ENCODE data around the gene ACP7.
"Not testable (repeated sequence)": the region's sequence is repeated elsewhere in the genome, so short reads cannot be mapped to it uniquely, and the experiment has no call there.

Gene ACP7

GRCh38 chr19:39110263-39110967 is 26.2 kb downstream of the ACP7 start:
- DNase-seq = peak; percentile 35

GRCh38 chr19:39111593-39112199 is 27.5 kb downstream of the ACP7 start:
- DNase-seq = no peak

- no peak for DNase-seq
These were observed 28.2 kb downstream of the ACP7 start for GRCh38 chr19:39112338-39112890.

- no peak for DNase-seq
These were observed 29.0 kb downstream of the ACP7 start for GRCh38 chr19:39113199-39113598.

DNA sequence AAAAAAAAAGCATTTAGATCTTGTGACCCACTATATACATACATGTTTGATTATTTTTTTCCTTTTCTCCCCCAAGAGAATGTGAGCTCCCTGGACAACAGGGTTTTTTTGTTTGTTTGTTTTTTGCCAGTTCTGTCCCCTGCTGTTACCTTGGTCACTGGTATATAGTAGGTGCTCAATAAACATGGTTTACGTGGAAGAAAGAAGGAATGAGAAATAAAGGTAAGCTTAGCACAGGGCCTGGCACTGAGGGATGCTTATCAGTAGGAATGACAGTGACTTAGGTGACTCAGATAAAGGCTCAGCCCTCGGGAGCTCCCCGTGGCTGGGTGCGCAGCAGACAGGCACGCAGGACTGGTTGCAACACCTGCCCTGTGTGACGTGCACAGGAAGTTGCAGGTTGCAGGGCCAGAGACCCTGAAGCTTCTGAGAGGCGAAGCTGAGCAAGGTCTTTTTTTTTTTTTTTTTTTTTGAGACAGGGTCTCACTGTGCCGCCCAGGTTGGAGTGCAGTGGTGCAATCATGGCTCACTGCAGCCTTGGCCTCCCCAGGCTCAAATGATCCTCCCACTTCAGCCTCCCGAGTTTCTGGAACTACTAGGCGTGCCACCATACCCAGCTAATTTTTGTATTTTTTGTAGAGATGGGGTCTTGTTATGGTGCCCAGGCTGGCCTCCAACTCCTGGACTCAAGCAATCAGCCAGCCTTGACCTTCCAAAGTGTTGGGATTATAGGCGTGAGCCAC is 31.1 kb downstream of the ACP7 start:
- no peak for DNase-seq

DNA sequence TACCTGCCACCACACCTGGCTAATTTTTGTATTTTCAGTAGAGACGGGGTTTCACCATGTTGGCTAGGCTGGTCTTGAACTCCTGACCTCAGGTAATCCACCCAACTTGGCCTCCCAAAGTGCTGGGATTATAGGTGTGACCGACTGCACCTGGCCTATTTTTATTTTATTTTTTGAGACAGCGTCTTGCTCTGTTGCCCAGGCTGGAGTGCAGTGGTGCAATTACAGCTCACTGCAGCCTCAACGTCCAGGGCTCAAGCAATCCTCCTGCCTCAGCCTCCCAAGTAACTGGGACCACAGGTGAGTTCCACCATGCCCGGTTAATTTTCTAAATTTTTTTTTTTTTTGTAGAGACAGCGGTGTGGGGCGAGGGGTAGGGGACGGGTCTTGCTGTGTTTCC is 32.9 kb downstream of the ACP7 start:
- not testable (repeated sequence) for DNase-seq

- no peak for DNase-seq
These were observed 35.7 kb downstream of the ACP7 start for GRCh38 chr19:39119830-39120229.

DNA sequence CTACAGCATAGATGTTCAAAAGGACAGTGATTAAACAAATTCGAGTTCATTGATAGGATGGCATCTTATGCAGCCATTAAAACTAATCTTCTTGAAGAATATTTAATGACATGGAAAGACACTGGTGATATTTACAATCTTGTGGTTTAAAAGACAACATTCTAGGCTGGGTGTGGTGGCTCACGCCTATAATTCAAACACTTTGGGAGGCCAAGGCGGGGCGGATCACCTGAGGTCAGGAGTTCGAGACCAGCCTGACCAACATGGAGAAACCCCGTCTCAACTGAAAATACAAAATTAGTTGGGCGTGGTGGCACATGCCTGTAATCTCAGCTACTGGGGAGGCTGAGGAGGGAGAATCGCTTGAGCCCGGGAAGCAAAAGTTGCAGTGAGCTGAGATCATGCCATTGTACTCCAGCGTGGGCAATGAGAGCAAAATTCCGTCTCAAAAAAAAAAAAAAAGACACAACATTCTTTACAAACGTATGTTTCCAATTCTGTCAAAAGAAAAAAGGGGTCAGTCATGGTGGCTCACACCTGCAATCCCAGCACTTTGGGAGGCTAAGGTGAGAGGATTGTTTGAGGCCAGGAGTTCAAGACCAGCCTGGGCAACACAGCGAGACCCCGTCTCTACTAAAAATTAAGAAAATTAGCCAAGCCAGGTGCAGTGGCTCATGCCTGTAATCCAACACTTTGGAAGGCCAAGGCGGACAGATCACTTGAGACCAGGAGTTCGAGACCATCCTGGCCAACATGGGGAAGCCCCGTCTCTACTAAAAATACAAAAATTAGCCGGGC is 39.0 kb downstream of the ACP7 start:
- DNase-seq = no peak

GRCh38 chr19:39124136-39124764 is 40.1 kb downstream of the ACP7 start:
- no peak for DNase-seq

DNA sequence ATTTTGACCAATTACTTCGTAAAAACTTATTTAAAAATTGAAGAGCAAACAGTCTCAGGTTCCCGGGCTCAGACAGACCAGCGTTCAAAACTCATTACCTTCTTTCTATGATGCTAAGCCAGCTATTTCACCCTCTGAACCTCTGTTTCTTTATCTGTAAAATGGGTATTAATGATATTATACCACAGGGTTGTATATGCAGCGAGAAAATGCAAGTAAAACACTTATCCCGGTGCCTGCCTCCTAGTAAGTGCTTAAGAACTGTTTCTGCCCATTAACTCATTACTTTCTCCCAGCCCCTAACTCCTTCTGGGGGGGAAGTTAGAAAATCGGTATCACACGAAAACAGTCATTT is 41.0 kb downstream of the ACP7 start:
- no peak for DNase-seq

- peak; percentile 98 for DNase-seq
These were observed 41.6 kb downstream of the ACP7 start, which contains the start of gene PAK4 for GRCh38 chr19:39125554-39126311. Gene PAK4 (plus strand): TSS chr19:39125786. CDS start chr19:39169554, 43,768 bp downstream.

GRCh38 chr19:39126312-39127187 is 42.4 kb downstream of the ACP7 start:
- DNase-seq = peak; percentile 35

GRCh38 chr19:39127812-39128515 is 43.8 kb downstream of the ACP7 start:
- no peak for DNase-seq

DNA sequence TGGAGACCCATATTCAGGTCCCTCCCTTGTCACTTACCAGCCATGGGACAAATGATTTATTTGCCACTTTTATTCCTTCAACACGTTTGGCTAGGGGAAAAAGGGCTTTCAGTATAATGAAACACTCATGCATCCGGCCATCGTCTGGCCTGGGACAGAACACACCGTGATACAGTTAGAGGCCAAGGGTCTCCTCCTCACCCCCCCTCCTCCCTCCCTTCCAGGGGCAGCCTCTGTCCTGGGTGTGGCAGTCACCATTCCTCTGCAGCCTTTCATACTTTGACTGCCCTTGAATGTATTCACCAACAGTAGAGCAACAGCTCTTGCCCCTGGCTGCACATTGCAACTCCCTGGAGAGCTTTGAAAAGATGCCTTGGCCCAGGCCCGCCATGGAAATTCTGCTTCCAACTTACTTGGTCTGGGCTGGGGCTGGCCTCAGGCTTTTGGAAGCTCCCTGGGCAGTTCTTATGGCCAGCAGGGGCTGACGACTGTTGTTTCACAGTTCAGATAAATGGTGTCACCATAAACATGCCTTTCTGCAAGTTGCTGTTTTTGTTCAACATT is 44.4 kb downstream of the ACP7 start:
- DNase-seq = no peak

- DNase-seq = no peak
These were observed 44.9 kb downstream of the ACP7 start for GRCh38 chr19:39129116-39129515.

DNA sequence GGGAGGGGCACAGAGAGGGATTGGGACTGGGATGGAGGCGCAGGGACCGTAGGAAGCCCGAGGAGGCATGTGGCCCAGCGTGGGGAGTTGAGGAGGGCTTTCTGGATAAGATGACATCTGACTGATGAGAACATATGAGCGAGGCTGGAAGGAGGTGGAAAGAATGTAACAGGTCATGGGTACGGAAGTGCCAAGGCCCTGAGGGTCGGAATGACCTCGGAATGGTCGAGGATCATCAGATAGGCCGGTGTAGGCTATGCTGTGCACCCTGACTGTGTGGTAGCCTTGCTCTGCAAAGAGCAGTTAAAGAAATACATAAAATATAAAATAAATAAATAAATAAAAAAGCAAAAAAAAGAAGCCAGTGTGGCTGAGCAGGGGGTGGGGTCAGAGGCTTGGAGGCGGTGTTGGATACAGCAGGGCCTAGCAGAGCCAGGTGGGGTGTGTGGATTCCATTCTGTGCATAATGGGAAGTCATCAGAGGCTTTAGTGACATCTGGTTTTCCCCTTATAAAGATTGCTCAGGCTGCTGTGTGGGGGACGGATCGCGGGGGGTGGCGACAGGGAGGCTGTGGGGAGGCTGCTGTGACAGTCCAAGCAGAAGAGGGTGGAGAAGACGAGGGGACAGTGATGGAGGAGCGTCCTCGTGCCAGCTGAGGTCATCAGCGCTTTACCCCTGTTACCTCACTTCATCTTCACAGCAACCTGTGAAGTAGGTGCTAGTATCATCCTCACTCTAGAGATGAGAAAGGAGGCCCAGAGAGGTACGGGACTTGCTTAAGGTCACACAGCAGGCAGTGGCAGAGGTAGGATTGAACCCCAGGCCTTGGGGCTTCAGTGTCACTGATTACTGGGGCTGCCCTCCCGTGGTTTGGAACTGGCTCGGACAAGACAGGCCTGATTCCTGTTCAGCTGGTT is 46.4 kb downstream of the ACP7 start:
- no peak for DNase-seq

GRCh38 chr19:39131255-39131755 is 47.1 kb downstream of the ACP7 start:
- DNase-seq = no peak

Data from fibroblast of skin of back (primary cell).